HepG2 (cell line): ENCODE results near the gene NDRG3. TPM values are rescaled to one million over a fixed set of nuclear protein-coding genes. Genes with fewer than 3 reads are reported as not detected.
A peak's percentile ranks its signal among the peaks of the same experiment; 100 is the strongest.

Experiments
- BCL6 ChIP-seq: IDR thresholded peaks from 2 replicates; pipeline ENCODE4 v1.6.1; 2016; ENCODE audit warnings: missing genetic modification reagents, missing compliant biosample characterization
- CEBPB ChIP-seq: IDR thresholded peaks from 2 replicates; pipeline ENCODE4 v1.6.1; 2011; ENCODE audit warnings: low read depth, low read length, improper control_type of control experiment, borderline replicate concordance
- DNMT1 ChIP-seq: sonication (generic); formaldehyde crosslinking; IDR thresholded peaks from 2 replicates; pipeline ENCODE4 v1.5.1; 2020; ENCODE audit warnings: mild to moderate bottlenecking, missing genetic modification reagents
- KDM5B ChIP-seq: sonication (generic); formaldehyde crosslinking; IDR thresholded peaks from 2 replicates; pipeline ENCODE4 v1.4.0; 2020; ENCODE audit warnings: missing genetic modification reagents, mild to moderate bottlenecking, borderline replicate concordance
- NCOA1 ChIP-seq: sonication (generic); formaldehyde crosslinking; IDR thresholded peaks from 2 replicates; pipeline ENCODE4 v1.9.0; 2021; ENCODE audit warnings: missing genetic modification reagents
- NFE2L2 ChIP-seq: fragments of 150-350 bp; IDR thresholded peaks from 2 replicates; pipeline ENCODE4 v1.6.1; 2014; ENCODE audit warnings: low read length
- NFYB ChIP-seq: sonication (generic); formaldehyde crosslinking; IDR thresholded peaks from 2 replicates; pipeline ENCODE4 v1.4.0; 2020; ENCODE audit warnings: missing genetic modification reagents
- NR1H2 ChIP-seq: sonication (generic); formaldehyde crosslinking; IDR thresholded peaks from 2 replicates; pipeline ENCODE4 v1.8.1; 2022; ENCODE audit warnings: low read depth, missing genetic modification reagents, borderline replicate concordance
- RBFOX2 ChIP-seq: fragments of 200-400 bp; formaldehyde crosslinking; IDR thresholded peaks from 2 replicates; pipeline ENCODE4 v1.6.1; 2017; ENCODE audit warnings: low read depth, mild to moderate bottlenecking, low read length
- RFX5 ChIP-seq: IDR thresholded peaks from 2 replicates; pipeline ENCODE4 v1.6.1; 2011; ENCODE audit warnings: low read depth, low read length, improper control_type of control experiment
- SAFB2 ChIP-seq: sonication (generic); formaldehyde crosslinking; IDR thresholded peaks from 2 replicates; pipeline ENCODE4 v1.5.1; 2020; ENCODE audit warnings: missing genetic modification reagents, low read depth, mild to moderate bottlenecking, borderline replicate concordance
- SETDB1 ChIP-seq: sonication (generic); formaldehyde crosslinking; IDR thresholded peaks from 2 replicates; pipeline ENCODE4 v1.5.1; 2020; ENCODE audit warnings: missing genetic modification reagents, mild to moderate bottlenecking, borderline replicate concordance
- SP5 ChIP-seq: IDR thresholded peaks from 2 replicates; pipeline ENCODE4 v1.6.1; 2016; ENCODE audit warnings: low read depth, borderline replicate concordance
- ZFP36L1 ChIP-seq: sonication (generic); formaldehyde crosslinking; IDR thresholded peaks from 2 replicates; pipeline ENCODE4 v1.8.0; 2022; ENCODE audit warnings: mild to moderate bottlenecking, missing genetic modification reagents, moderate library complexity
- ZNF225 ChIP-seq: sonication (generic); formaldehyde crosslinking; IDR thresholded peaks from 2 replicates; pipeline ENCODE4 v1.4.0; 2020; ENCODE audit warnings: mild to moderate bottlenecking, missing genetic modification reagents
- ZNF792 ChIP-seq: IDR thresholded peaks from 2 replicates; pipeline ENCODE4 v1.6.1; 2016
- polyA plus RNA-seq, 8 experiments: library from polyadenylated mRNA; depleted of rRNA in 3 of 8; stranded (reverse) in 7 of 8; unstranded in 1 of 8; fragments of >200 nt; fragmentation: Illumina TruSeq in 4 of 8; extraction: Trizol in 4 of 8; gene quantifications; 2 replicates each; pipeline versions ENCODE4 v1.2.1 to v1.2.3, GENCODE V29; 2011 to 2016; ENCODE audit warnings: low read depth in 4 of 8, missing spikeins in 1 of 8, mixed read lengths in 1 of 8; ENCODE audit not compliant: insufficient read depth in 1 of 8
- total RNA-seq, 5 experiments: library from RNA; depleted of rRNA; stranded (reverse); fragments of >200 nt; fragmentation: Illumina TruSeq; extraction: Trizol; gene quantifications; 2 replicates each; pipeline ENCODE4 v1.2.3, GENCODE V29; 2016; ENCODE audit warnings: low read depth in 1 of 5
- TF ChIP-seq, protein P1 (sequence below): conservative IDR thresholded peaks from 2 replicates; pipeline ENCODE4 v1.6.1; 2018; ENCODE audit warnings: missing genetic modification reagents
- TF ChIP-seq, protein P2 (sequence below): sonication (generic); formaldehyde crosslinking; IDR thresholded peaks from 2 replicates; pipeline ENCODE4 v1.4.0; 2020; ENCODE audit warnings: mild to moderate bottlenecking, missing genetic modification reagents, borderline replicate concordance
- TF ChIP-seq, protein P3 (sequence below): sonication (generic); formaldehyde crosslinking; IDR thresholded peaks from 2 replicates; pipeline ENCODE4 v1.4.0; 2020; ENCODE audit warnings: mild to moderate bottlenecking, missing genetic modification reagents

The NDRG3 gene
- total and polyA plus RNA-seq, 2 of the 13 experiments (the other 11 are each of a cell fraction or from before 2014, with no cell fraction given) = 36.0 to 40.5 TPM

DNA sequence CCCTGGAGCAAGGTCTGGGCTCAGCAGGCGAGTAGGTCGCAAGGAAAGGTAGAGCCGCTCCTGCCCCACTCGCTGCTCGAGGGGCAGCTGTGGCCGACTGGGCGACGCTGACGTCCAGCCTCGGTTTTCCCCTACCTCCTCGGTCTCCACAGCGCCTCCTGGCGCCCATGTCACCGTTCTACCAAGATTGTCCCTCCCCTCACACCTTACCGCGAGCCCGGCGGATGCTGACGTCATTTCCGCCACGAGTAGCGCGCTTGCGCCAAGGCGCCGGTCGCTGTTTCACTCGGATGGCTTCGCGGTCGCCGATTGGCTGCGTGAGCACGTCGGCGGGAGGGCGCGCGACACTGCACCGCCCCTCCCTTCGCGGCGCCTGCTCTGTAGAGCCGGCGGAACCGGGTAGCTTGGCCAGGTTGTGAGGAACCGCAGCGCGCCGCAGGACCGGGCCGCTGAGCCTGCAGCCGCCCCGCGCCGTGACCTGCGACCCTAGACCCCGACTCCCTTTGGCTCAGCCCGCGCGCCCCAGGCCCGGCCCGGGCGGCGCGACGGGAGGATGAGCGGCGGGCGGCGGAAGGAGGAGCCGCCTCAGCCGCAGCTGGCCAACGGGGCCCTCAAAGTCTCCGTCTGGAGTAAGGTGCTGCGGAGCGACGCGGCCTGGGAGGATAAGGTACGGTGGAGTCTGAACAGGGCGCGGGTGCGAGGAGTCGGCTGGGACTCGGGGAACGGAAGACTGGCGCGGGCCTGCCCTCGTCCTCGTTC is 140.3 kb downstream of the NDRG3 start, which contains the start of gene RAB5IF (continued):
- TF ChIP-seq NFYB (CRISPR knock-in tag) (peak; percentile 91), KDM5B (peak; percentile 98), BCL6 (CRISPR knock-in tag) (peak; percentile 83), SETDB1 (CRISPR knock-in tag) (no peak), ZNF225 (CRISPR knock-in tag) (peak; percentile 89), RFX5 (peak; percentile 92), ZNF792 (peak; percentile 97), ZFP36L1 (CRISPR knock-in tag) (peak; percentile 55; the same call in 1 of the 2 replicates), NR1H2 (CRISPR knock-in tag) (no peak), NCOA1 (CRISPR knock-in tag) (no peak), SAFB2 (CRISPR knock-in tag) (peak; percentile 93; the same call in 1 of the 2 replicates), SP5 (CRISPR knock-in tag) (peak; percentile 93), CEBPB (no peak), RBFOX2 (peak; percentile 100), DNMT1 (CRISPR knock-in tag) (peak; percentile 97), NFE2L2 (0 out of 2 replicates have a peak, but pooled peaks have one; percentile 7)
- TF ChIP-seq, protein P1, sequence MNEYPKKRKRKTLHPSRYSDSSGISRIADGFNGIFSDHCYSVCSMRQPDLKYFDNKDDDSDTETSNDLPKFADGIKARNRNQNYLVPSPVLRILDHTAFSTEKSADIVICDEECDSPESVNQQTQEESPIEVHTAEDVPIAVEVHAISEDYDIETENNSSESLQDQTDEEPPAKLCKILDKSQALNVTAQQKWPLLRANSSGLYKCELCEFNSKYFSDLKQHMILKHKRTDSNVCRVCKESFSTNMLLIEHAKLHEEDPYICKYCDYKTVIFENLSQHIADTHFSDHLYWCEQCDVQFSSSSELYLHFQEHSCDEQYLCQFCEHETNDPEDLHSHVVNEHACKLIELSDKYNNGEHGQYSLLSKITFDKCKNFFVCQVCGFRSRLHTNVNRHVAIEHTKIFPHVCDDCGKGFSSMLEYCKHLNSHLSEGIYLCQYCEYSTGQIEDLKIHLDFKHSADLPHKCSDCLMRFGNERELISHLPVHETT (CRISPR knock-in tag) = peak; percentile 96
- TF ChIP-seq, protein P2, sequence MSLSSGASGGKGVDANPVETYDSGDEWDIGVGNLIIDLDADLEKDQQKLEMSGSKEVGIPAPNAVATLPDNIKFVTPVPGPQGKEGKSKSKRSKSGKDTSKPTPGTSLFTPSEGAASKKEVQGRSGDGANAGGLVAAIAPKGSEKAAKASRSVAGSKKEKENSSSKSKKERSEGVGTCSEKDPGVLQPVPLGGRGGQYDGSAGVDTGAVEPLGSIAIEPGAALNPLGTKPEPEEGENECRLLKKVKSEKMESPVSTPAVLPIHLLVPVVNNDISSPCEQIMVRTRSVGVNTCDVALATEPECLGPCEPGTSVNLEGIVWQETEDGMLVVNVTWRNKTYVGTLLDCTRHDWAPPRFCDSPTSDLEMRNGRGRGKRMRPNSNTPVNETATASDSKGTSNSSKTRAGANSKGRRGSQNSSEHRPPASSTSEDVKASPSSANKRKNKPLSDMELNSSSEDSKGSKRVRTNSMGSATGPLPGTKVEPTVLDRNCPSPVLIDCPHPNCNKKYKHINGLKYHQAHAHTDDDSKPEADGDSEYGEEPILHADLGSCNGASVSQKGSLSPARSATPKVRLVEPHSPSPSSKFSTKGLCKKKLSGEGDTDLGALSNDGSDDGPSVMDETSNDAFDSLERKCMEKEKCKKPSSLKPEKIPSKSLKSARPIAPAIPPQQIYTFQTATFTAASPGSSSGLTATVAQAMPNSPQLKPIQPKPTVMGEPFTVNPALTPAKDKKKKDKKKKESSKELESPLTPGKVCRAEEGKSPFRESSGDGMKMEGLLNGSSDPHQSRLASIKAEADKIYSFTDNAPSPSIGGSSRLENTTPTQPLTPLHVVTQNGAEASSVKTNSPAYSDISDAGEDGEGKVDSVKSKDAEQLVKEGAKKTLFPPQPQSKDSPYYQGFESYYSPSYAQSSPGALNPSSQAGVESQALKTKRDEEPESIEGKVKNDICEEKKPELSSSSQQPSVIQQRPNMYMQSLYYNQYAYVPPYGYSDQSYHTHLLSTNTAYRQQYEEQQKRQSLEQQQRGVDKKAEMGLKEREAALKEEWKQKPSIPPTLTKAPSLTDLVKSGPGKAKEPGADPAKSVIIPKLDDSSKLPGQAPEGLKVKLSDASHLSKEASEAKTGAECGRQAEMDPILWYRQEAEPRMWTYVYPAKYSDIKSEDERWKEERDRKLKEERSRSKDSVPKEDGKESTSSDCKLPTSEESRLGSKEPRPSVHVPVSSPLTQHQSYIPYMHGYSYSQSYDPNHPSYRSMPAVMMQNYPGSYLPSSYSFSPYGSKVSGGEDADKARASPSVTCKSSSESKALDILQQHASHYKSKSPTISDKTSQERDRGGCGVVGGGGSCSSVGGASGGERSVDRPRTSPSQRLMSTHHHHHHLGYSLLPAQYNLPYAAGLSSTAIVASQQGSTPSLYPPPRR (CRISPR knock-in tag) = peak; percentile 83; the same call in 1 of the 2 replicates
- TF ChIP-seq, protein P3, sequence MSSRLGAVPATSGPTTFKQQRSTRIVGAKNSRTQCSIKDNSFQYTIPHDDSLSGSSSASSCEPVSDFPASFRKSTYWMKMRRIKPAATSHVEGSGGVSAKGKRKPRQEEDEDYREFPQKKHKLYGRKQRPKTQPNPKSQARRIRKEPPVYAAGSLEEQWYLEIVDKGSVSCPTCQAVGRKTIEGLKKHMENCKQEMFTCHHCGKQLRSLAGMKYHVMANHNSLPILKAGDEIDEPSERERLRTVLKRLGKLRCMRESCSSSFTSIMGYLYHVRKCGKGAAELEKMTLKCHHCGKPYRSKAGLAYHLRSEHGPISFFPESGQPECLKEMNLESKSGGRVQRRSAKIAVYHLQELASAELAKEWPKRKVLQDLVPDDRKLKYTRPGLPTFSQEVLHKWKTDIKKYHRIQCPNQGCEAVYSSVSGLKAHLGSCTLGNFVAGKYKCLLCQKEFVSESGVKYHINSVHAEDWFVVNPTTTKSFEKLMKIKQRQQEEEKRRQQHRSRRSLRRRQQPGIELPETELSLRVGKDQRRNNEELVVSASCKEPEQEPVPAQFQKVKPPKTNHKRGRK (CRISPR knock-in tag) = peak; percentile 68; the same call in 1 of the 2 replicates
